ENCODE data around the gene RSBN1L. TPM values are rescaled to one million over a fixed set of nuclear protein-coding genes. Genes with fewer than 3 reads are reported as not detected.

The RSBN1L gene
- polyA plus RNA-seq, 3 donors = 1.3 to 10.0 (median 2.2) TPM

GRCh38 chr7:77800730-77801129, 104.5 kb downstream of the RSBN1L start:
- H3K4me1 ChIP-seq (ENCODE audit: control insufficient read depth in 1 of 2, insufficient read depth in 2 of 2, low read length in 2 of 2) = peaks cover 29 to 45% of the 10 kb centered on the region in 2 donors
- DNase-seq = no peak
- no peak overlapping the region for H3K4me3 ChIP-seq (replicated peaks in 1 of 3; ENCODE audit: low read depth in 2 of 3, low read length in 3 of 3)
- no peaks in the 10 kb centered on the region for H3K36me3 ChIP-seq (replicated peaks in 1 of 2; ENCODE audit: control insufficient read depth in 1 of 2, insufficient read depth in 2 of 2, low read length in 2 of 2)
- no peak overlapping the region for H3K9ac ChIP-seq (ENCODE audit: insufficient read depth, low read length, poor library complexity, severe bottlenecking)
- H3K27me3 ChIP-seq (ENCODE audit: control insufficient read depth in 2 of 2, insufficient read depth in 2 of 2, low read length in 2 of 2) = no peaks in the 10 kb centered on the region
- TF ChIP-seq CTCF (IDR thresholded peaks at IDR 0.05) = no peak
- peaks cover 98% of the 10 kb centered on the region for H3K79me2 ChIP-seq (ENCODE audit: insufficient read depth, low read length)
- H3K9me3 ChIP-seq (replicated peaks in 1 of 2; ENCODE audit: control insufficient read depth in 1 of 2, insufficient read depth in 1 of 2, low read length in 2 of 2) = peaks cover under 1 to 3% of the 10 kb centered on the region in 2 donors
- Mint-ChIP-seq H3K4me3 (no peak overlapping the region), H3K27ac (no peak overlapping the region), H3K27me3 (ENCODE audit: low read depth in 3 of 3) (no peaks in the 10 kb centered on the region), H3K36me3 (peaks cover 5 to 13% of the 10 kb centered on the region in 2 donors), H3K4me1 (peaks cover 55% of the 10 kb centered on the region), H3K9me3 (peaks cover 2 to 9% (median 7%) of the 10 kb centered on the region in 7 donors)
- no peak overlapping the region for H3K4me2 ChIP-seq (replicated peaks; ENCODE audit: extremely low read depth, low read length, poor library complexity, severe bottlenecking)
- H4K20me1 ChIP-seq (ENCODE audit: insufficient read depth, low read length) = peaks cover 17% of the 10 kb centered on the region
- H2AFZ ChIP-seq (ENCODE audit: insufficient read depth, low read depth, low read length, poor library complexity, severe bottlenecking) = no peak overlapping the region
- WGBS (ENCODE audit: insufficient coverage) = no CpG with 5 or more reads among the region's 2 CpGs
- H3K27ac ChIP-seq (ENCODE audit: low read depth in 1 of 2, low read length in 2 of 2) = no peak overlapping the region
- intact Hi-C loops (cut with micrococcal nuclease) = no loop called here

GRCh38 chr7:77802557-77803405, 106.5 kb downstream of the RSBN1L start:
- H3K9me3 ChIP-seq (replicated peaks in 1 of 2; ENCODE audit: control insufficient read depth in 1 of 2, insufficient read depth in 1 of 2, low read length in 2 of 2) = peaks cover 5 to 19% of the 10 kb centered on the region in 2 donors
- no peak for DNase-seq
- no peak overlapping the region for H3K27ac ChIP-seq (ENCODE audit: low read depth in 1 of 2, low read length in 2 of 2)
- peaks cover 14 to 24% of the 10 kb centered on the region in 2 donors for H3K4me1 ChIP-seq (ENCODE audit: control insufficient read depth in 1 of 2, insufficient read depth in 2 of 2, low read length in 2 of 2)
- peaks cover 7 to 25% of the 10 kb centered on the region in 2 donors for H3K36me3 Mint-ChIP-seq
- no peaks in the 10 kb centered on the region for H3K36me3 ChIP-seq (replicated peaks in 1 of 2; ENCODE audit: control insufficient read depth in 1 of 2, insufficient read depth in 2 of 2, low read length in 2 of 2)
- WGBS (ENCODE audit: insufficient coverage) = no CpG with 5 or more reads among the region's 2 CpGs
- no peaks in the 10 kb centered on the region for H3K27me3 Mint-ChIP-seq (ENCODE audit: low read depth in 3 of 3)
- H4K20me1 ChIP-seq (ENCODE audit: insufficient read depth, low read length) = peaks cover 6% of the 10 kb centered on the region
- no peak for TF ChIP-seq CTCF (IDR thresholded peaks at IDR 0.05)
- H2AFZ ChIP-seq (ENCODE audit: insufficient read depth, low read depth, low read length, poor library complexity, severe bottlenecking) = no peak overlapping the region
- peaks cover 98% of the 10 kb centered on the region for H3K79me2 ChIP-seq (ENCODE audit: insufficient read depth, low read length)
- peak overlapping the region in 1 of 7 donors; percentile 56 for H3K27ac Mint-ChIP-seq
- H3K4me3 ChIP-seq (replicated peaks in 1 of 3; ENCODE audit: low read depth in 2 of 3, low read length in 3 of 3) = no peak overlapping the region
- intact Hi-C loops (cut with micrococcal nuclease) = no loop called here
- no peak overlapping the region for H3K9ac ChIP-seq (ENCODE audit: insufficient read depth, low read length, poor library complexity, severe bottlenecking)
- peaks cover 6 to 25% (median 24%) of the 10 kb centered on the region in 7 donors for H3K9me3 Mint-ChIP-seq
- no peaks in the 10 kb centered on the region for H3K27me3 ChIP-seq (ENCODE audit: control insufficient read depth in 2 of 2, insufficient read depth in 2 of 2, low read length in 2 of 2)
- H3K4me2 ChIP-seq (replicated peaks; ENCODE audit: extremely low read depth, low read length, poor library complexity, severe bottlenecking) = peak overlapping the region; percentile 2
- peaks cover 35% of the 10 kb centered on the region for H3K4me1 Mint-ChIP-seq
- no peak overlapping the region for H3K4me3 Mint-ChIP-seq

Measured in CD14-positive monocyte (primary cell).